Subcutaneous adipose tissue (tissue), 4 donors: ENCODE data around the gene TRDMT1. TPM values are rescaled to one million over a fixed set of nuclear protein-coding genes. Genes with fewer than 3 reads are reported as not detected.

Source experiments
- total RNA-seq, 4 donors: library from RNA; depleted of rRNA; stranded (reverse); fragments of >200 nt; gene quantifications; one replicate each; pipeline ENCODE4 v1.1.0, GENCODE V29; 2016
- TF ChIP-seq, protein P1 (sequence below): fragments of 450-650 bp; IDR thresholded peaks from one replicate; pipeline ENCODE4 v1.5.1; 2016; ENCODE audit warnings: low read depth, mild to moderate bottlenecking, control low read depth, antibody characterized with exemption, moderate library complexity

TRDMT1 gene
- total RNA-seq, 4 donors from 2014 or later, result 5.8 to 9.0 (median 8.3) TPM

DNA sequence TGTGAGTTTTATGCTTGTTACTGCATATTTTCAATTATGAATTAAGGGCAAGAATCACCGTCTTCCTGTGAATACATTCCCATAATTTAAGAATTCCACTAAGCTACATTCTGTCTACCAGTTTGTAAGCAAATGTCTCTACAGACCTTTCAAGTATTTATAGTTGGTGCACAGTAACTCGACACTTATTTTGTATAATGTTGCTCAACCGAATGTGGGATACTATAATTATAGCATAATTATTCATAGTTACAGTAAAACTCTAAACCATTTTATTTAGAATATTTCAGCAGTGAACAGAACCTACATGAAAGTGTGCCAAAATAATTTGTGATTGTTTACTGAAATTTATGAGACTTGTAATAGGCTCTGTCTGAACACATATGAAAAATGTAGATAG lies 54.6 kb downstream of the TRDMT1 start:
- TF ChIP-seq, protein P1, sequence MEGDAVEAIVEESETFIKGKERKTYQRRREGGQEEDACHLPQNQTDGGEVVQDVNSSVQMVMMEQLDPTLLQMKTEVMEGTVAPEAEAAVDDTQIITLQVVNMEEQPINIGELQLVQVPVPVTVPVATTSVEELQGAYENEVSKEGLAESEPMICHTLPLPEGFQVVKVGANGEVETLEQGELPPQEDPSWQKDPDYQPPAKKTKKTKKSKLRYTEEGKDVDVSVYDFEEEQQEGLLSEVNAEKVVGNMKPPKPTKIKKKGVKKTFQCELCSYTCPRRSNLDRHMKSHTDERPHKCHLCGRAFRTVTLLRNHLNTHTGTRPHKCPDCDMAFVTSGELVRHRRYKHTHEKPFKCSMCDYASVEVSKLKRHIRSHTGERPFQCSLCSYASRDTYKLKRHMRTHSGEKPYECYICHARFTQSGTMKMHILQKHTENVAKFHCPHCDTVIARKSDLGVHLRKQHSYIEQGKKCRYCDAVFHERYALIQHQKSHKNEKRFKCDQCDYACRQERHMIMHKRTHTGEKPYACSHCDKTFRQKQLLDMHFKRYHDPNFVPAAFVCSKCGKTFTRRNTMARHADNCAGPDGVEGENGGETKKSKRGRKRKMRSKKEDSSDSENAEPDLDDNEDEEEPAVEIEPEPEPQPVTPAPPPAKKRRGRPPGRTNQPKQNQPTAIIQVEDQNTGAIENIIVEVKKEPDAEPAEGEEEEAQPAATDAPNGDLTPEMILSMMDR, result no peak

GRCh38 chr10:17145239-17145638 lies 56.2 kb downstream of the TRDMT1 start:
- TF ChIP-seq, protein P1, result no peak

DNA sequence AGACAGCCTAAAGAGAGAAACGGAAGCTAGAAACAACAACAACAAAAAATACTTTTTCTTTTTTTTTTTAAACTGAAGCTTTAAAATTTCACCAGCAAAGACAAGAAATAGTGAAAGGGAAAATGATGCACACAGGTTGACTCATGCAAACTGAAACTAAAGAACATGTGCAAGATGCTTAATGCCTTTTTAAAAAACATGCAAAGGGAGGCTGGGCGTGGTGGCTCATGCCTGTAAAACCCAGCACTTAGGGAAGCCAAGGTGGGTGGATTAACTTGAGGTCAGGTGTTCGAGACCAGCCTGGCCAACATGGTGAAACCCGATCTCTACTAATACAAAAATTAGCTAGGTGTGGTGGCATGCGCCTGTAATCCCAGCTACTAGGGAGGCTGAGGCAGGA lies 56.7 kb downstream of the TRDMT1 start:
- TF ChIP-seq, protein P1, result no peak

DNA sequence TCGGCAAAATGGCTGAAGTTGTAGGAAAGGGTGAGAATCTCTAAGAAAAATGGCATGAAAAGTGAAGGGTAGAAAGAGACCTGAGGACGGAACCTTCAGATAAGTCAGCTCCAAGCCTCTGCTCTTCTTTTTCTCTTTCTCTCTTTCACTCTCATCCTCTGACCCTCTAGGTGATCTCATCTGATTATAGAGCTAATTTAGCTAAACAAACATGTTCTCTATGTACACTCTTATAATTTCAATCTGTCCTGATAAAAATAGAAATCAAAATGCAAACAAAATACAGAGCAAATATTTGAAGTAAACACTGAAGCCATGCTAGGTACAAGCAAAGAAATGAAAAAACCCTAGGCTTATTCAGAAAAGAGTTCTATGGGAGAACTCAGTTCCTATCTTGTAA lies 57.4 kb downstream of the TRDMT1 start:
- TF ChIP-seq, protein P1, result no peak

DNA sequence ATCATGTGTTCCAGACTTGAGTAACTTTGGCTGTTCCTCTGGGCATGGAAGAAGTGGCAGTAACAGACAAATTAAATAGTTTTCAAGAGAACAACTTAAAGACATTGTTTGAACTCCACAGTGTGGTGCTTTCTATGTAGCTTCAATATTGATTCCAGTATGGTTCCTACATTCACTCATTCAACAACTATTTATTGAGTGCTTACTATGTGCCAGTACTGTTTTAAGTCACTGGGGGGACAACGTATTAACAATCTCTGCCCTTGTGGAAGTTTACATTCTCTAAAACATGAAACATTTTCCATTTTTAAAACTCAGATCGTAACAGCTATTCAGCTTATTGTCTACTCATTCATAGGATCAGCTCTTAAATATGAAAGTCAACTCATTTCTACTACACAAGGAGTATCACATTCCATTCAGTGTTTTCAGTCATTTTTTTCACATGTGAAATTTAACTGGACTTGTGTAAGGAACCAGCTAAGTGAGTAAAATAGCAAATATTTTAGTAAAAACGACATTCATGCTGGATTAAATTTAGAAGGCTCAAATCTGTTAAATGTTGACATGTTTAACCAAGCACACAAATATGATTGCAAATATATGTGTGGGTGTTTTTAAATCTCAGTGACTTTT lies 58.3 kb downstream of the TRDMT1 start:
- TF ChIP-seq, protein P1, result no peak

DNA sequence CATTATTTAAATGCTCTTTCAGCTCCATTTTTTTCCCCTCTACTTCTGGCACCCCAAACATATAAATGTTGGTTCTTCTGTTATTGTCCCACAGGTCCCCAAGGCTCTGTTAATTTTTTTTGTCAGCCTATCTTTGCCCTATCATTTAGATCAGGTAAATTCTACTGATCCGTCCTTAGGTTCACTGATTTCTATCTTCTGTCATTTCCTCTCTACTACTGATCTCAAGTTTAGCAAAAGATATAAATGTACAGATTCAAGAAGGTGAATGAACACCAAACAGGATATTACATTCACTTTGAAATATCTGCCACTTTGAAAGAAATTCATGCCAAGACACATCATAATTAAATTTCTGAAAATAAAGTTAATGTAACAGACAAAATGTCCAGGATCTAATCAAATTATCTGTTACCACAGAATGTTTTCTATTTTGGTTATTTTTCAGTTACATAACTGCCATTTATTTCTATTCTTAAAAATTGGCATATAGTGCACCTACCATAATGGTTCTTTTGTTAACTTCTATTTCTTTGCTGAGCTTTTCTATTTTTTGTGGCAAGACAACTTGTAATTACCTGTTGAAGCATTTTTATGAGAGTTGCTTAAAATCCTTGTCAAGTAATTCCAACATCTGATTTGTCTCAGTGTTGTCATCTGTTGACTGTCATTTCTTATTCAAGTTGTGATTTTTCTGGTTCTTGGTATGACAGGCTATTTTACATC lies 59.8 kb downstream of the TRDMT1 start:
- TF ChIP-seq, protein P1, result no peak

- TF ChIP-seq, protein P1, result no peak
These were observed 61.1 kb downstream of the TRDMT1 start for GRCh38 chr10:17140386-17140761.
